ENCODE data around the gene TBL3. TPM values are rescaled to one million over a fixed set of nuclear protein-coding genes. Genes with fewer than 3 reads are reported as not detected.
A peak's percentile ranks its signal among the peaks of the same experiment; 100 is the strongest.

Gene TBL3
- total RNA-seq, 1 donor from 2014 or later, result 59.4 TPM

DNA sequence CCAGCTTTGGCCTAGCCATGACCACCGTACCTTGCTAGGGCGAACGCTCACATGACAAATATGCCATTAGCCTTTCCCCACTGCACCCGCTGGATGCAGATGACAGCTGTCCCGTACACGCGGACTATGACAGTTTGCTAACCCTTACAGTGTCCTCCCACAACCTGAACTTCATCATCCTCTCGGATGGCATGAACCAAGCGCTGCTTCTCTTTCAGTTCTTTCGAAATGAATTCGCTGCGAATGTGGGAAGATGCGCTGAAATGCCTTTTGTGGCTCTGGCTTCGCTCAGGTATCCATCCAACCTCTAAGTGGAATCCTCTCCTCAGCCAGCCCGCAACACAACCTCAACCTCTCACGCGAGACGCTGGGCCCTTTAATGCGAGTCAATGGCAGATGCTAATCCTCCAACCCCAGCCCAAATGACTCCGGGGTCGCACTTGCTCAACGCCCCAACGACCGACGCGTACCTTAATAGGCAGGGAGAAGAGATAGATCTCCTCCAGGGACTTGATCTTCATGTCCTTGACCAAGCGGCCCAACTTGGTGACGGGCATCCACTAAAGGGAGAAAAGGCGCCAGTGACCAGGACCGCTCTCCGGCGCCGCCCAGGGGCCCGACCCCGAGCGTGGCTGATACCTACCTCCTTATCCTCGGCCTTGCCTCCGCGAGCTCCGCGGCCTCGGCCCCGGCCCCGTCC lies 7.9 kb upstream of the TBL3 start:
- DNase-seq (ENCODE audit: extremely low read depth, low read depth, low spot score), result no peak

- peak; percentile 87 for DNase-seq (ENCODE audit: extremely low read depth, low read depth, low spot score)
These were observed 7.1 kb upstream of the TBL3 start, which contains the start of gene RPS2 for GRCh38 chr16:1964506-1965395. RPS2 (minus strand) TSS chr16:1964826; CDS start chr16:1964625, 201 bp downstream.

DNA sequence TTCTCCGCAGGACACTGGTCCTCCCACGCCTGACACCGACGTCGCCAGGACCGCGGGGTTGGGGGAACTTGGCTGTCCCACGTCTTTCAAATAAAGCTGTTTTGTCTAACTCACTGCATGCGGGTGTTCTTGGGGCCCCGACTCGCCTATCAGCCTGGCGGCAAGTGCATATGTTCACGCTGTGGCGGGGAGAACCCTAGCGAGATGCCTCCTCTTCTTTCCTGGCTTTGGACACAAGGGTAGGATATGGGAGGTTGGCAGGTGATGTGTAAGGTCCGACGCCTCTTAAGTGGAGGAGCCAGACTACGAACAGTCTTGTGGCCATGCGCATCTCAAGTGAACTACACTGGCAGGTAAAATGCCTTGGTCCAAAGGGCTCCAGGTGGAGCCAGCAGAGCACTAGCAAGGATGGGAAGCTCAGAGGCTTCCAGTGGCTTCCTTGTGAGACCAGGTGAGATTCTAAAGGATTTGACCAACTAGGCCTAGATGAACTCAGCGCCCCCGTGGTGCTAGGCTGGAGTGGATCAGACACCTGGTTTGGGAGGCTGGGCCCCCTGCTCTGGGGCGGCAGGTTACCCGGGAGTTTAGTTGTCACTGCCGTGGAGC lies 6.4 kb upstream of the TBL3 start:
- DNase-seq (ENCODE audit: extremely low read depth, low read depth, low spot score), result no peak

DNA sequence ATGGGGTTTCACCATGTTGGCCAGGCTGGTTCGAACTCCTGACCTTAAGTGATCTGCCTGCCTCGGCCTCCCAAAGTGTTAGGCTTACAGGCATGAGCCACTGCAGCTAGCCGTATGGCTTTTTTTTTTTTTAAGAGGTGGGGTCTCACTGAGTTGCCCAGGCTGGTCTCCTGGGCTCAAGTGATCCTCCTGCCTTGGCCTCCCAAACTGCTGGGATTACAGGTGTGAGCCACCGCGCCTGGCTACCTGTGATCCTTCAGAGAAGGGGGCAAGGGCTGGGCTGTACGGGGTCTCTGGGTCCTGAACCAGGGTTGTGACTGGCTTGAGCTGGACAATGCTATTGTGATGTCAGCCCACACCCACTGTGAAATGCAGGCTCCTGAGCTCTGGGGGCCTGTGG lies 5.4 kb upstream of the TBL3 start, which contains the start of gene RNF151:
Gene RNF151 (plus strand): TSS at position 397 of the 400 bp plus-strand sequence. CDS start 26 bp downstream, outside the sequence.
- DNase-seq (ENCODE audit: extremely low read depth, low read depth, low spot score), result no peak

DNA sequence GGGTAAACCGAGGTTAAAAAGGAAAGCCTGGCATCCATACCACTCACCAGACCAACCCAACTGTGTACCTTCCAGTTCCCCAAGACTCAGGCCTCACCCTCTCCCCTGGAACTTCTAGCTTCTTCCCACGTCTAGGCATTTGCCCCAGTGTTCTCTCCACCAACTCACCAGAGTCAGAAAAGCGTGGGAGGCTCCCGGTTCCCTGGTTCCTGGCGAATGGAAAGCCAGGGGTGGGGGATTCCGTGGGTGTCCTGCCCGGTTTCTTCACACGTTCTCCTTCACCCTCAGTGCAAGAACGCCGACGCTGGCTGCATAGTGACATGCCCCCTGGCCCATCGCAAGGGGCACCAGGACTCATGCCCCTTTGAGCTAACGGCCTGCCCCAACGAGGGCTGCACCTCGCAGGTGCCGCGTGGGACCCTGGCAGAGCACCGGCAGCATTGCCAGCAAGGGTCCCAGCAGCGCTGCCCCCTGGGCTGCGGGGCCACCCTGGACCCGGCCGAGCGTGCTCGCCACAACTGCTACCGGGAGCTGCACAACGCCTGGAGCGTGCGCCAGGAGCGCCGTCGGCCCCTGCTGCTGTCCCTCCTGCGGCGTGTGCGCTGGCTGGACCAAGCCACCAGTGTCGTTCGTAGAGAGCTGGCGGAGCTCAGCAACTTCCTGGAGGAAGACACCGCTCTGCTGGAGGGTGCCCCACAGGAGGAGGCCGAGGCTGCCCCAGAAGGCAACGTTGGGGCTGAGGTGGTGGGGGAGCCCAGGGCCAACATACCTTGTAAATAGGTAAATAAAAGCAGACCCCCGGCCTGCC lies 3.5 kb upstream of the TBL3 start:
- DNase-seq (ENCODE audit: extremely low read depth, low read depth, low spot score), result no peak

DNA sequence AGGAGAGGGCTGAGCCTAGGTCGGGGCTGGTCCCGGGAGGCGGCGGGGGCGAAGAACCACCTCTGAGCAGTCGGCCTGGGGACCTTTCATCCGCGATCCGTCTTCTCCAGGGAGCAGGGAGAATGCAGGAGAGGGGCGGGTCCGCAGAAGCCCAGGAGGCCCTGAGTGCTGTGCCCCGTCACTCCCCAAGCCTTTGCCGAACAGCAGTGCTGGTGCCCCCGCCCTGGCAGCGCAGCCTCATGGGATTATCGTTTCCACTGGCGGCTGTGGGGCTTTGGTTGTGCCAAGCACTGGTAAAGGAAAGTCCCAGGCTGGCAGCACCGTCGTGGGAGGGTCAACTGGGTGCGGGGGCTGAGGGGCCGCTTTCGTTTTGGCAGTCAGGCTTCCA lies 631 bp downstream of the TBL3 start:
- DNase-seq (ENCODE audit: extremely low read depth, low read depth, low spot score), result no peak

DNA sequence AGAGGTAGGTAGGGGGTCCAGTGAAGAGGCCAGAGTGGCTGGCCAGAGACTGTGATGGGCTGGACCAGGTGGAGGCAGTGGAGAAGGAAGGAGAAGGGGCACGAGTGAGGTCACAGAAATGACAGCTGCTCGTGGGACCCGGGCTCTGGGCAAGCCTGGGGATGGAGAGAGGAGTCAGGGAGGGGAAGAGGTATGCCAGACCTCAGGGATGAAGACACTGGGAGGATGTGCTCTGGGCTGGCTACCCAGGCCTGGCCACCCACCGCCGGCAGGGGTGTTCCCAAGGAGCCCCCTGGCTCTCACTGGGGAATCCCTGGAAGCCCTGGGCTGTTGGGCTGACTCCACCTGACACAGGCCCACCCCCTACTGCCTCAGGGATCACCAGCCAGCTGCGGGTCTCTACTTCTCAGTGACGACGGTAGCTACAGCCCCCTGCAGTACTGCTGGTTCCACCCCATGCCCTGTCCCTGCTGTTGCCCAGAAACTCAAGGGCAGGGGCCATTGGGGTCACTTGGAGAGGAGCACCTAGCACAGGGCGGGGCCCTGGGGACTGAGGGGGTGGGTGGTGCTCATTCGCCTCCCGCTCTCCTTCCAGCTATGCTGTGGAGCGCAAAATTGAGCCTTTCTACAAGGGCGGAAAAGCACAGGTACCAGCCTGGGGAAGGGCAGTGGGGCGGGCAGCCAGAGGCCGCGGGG lies 1.8 kb downstream of the TBL3 start:
- DNase-seq (ENCODE audit: extremely low read depth, low read depth, low spot score), result no peak

- DNase-seq (ENCODE audit: extremely low read depth, low read depth, low spot score), result no peak
These were observed 2.6 kb downstream of the TBL3 start for GRCh38 chr16:1974157-1975070.

DNA sequence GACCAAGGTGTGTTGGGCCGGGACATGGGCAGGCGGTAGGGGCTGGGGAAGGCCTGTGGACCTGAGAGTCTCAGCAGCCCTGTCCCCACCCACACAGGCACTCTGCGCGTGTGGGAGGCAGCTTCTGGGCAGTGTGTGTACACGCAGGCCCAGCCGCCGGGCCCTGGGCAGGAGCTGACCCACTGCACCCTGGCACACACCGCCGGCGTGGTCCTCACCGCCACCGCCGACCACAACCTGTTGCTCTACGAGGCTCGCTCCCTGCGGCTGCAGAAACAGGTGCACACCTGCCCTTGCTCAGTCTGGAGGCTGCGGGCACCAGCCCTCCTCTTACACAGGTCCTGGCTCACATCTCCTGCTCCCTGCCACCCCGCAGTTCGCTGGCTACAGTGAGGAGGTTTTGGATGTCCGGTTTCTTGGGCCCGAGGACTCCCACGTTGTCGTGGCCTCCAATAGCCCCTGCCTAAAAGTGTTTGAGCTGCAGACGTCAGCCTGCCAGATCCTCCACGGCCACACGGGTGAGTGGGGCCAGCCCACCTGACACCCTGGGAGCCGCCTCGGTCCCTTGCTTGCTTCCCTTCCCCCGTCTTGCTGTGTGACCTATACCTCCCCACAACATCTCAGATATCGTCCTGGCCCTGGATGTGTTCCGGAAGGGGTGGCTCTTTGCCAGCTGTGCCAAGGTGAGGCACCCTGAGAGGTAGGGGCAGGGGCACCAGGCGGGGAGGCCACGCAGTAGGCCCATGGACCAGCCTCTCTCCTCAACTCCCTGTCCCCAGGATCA lies 3.8 kb downstream of the TBL3 start:
- no peak for DNase-seq (ENCODE audit: extremely low read depth, low read depth, low spot score)

DNA sequence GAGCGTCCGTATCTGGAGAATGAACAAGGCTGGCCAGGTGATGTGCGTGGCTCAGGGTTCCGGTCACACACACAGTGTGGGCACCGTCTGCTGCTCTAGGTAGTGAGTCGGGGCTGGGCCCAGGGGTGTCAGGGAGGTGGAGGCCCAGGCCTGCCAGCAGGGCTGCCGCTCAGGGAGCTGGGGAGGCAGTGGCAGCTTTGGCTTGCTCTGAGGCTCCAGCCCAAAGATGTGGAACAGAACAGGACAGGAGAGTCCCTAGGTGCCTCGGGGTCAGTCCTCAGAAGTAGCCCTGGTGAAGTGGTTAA lies 4.3 kb downstream of the TBL3 start:
- DNase-seq (ENCODE audit: extremely low read depth, low read depth, low spot score), result no peak

GRCh38 chr16:1976951-1977874 lies 5.4 kb downstream of the TBL3 start:
- no peak for DNase-seq (ENCODE audit: extremely low read depth, low read depth, low spot score)

GRCh38 chr16:1977875-1978268 lies 6.0 kb downstream of the TBL3 start:
- DNase-seq (ENCODE audit: extremely low read depth, low read depth, low spot score), result no peak

- no peak for DNase-seq (ENCODE audit: extremely low read depth, low read depth, low spot score)
These were observed 6.7 kb downstream of the TBL3 start for GRCh38 chr16:1978476-1979120.

DNA sequence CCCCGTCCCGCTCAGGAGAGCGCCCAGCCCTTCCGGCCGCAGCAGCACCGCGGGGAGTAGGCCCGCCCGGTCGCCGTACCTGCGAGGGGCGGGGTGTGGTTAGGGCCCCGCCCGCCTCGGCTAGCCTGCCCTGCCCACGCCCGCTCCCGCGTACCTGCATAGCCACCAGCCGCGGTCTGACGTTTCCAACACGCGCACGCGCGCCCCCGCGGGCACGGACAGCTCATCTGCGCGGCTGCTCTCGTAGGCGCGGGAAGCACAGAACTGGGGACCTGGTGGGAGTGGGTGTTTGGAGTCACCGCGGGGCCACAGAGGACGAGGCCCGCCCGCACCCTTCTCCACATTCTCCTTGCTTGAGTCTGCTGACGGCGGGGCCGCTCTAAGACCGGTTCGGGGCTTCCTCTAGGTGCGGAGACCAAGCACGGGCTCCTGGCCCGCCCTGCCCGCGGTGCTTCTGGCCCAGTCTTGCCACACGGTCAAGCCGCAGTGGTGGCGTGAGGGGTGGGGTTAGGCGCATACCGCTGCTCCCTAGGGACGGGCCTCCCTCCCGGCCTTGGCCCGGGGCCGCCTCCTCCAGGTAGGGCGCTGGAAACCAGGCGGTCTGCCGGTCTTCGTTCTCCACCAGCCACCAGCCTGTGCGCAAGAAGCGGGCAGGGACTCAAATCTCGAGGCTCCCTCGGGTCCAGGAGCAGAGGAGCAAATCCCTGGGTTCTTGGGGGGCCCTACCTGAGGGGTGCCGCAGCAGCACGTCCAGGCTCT lies 7.6 kb downstream of the TBL3 start:
- no peak for DNase-seq (ENCODE audit: extremely low read depth, low read depth, low spot score)

DNA sequence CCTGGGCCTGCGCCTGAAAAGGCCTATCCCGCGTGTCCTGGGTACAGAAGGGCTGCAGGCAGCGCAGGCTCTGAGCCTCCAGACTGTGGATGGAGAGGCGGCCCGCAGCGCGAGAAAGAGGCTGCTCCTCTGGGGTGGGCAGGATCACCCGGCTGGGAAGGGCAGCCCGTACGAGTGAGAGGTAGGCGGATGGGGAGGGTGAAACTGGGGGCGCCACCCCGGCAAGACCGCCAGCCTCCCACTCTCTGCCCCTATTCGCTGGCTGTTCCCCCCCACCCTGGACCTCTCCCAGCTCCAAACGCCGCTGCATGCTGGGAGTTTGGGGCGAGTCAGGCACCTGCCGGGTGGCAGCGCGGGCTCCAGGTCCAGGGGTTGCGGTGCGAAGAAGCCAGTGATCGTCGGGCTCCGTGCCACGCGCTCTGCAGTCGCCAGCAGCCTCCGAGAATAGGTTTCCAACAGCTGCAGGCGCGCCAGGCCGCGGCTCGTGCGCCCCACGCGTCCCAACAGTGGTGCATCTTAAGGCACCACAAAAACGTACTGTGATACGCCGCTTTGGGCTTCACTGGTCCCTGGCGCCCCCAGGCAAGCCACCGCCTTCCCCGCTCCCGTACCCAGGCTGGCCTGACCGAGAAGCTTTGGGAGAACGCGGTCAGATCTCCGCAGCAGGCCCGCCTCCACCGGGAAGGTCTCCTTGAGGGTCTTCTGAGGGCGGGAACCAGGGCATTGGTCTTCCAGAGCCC lies 8.3 kb downstream of the TBL3 start:
- DNase-seq (ENCODE audit: extremely low read depth, low read depth, low spot score), result no peak

DNA sequence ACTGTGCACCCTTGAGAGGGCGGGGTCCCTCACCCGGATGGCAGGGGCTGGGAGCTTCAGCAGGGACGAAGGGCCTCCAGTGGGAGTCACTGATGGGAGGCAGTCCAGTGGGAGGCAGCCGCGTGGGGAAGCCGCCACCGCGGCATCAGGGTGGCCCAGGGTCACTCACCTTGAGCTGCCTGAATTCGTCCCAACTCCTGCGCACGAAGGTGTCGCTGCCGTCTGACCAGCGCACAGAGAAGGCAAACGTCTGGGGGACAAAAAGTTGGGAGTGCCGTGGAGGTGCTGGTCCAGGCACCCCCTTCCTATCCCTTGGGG lies 8.9 kb downstream of the TBL3 start:
- no peak for DNase-seq (ENCODE audit: extremely low read depth, low read depth, low spot score)
